HepG2 (cell line): ENCODE measurements around the gene RIMBP3C. TPM values are rescaled to one million over a fixed set of nuclear protein-coding genes. Genes with fewer than 3 reads are reported as not detected.
A peak's percentile ranks its signal among the peaks of the same experiment; 100 is the strongest.

ENCODE experiments used
- ATAC-seq: fragments of 200-7000 bp; cut with Tn5 transposase; 3 replicates; pipeline ENCODE4 v1.9.1; 2020; ENCODE audit warnings: mild to moderate bottlenecking, moderate library complexity
- BruUV-seq: library from RNA; stranded (reverse); fragments of 400-500 nt; replicated peaks from 2 replicates; lab custom pipeline; 2021; lab: Mats Ljungman, UMichigan
- CTCF ChIA-PET: fragments of 300-600 bp; formaldehyde crosslinking; extraction: SDS; loops from one replicate; lab custom pipeline; 2021; ENCODE audit warnings: low total read pairs, inconsistent platforms, low intra/inter-chr PET ratio; lab: Yijun Ruan, JAX
- POLR2A ChIA-PET: fragments of 350-600 bp; sonication (Branson Sonifier 250); formaldehyde crosslinking; loops from one replicate; lab custom pipeline; 2020; ENCODE audit warnings: antibody characterized with exemption, inconsistent platforms; lab: Yijun Ruan, JAX
- DNase-seq: peaks from one replicate; pipeline ENCODE4 v3.0.0-alpha.2; 2015; ENCODE audit warnings: low spot score
- FAIRE-seq: peaks from 3 replicates; lab custom pipeline; 2011; peaks lifted over from hg19 to GRCh38; lab: Jason Lieb, UNC
- H2AFZ ChIP-seq: one replicate; pipeline ENCODE4 v1.6.1; 2011; ENCODE audit warnings: low read length, inconsistent platforms
- H3K27ac ChIP-seq: fragments of 300-600 bp; 3 replicates; pipeline ENCODE4 v1.8.0; 2011; ENCODE audit warnings: mixed run types, mild to moderate bottlenecking, mixed read lengths, low read length, inconsistent platforms; ENCODE audit not compliant: insufficient read depth; ENCODE audit errors: extremely low read length
- H3K27me3 ChIP-seq, 2 experiments: fragments of 200-600 bp in 1 of 2; 2 replicates in 1 of 2; 3 replicates in 1 of 2; pipeline versions ENCODE4 v1.6.0 to v1.8.0; 2011; ENCODE audit warnings: low read length in 2 of 2, mild to moderate bottlenecking in 2 of 2, moderate library complexity in 2 of 2, inconsistent platforms in 1 of 2; ENCODE audit not compliant: insufficient read depth in 2 of 2, control insufficient read depth in 1 of 2
- H3K36me3 ChIP-seq, 2 experiments: fragments of 200-600 bp in 1 of 2; replicated peaks in 1 of 2; 2 replicates in 1 of 2; 3 replicates in 1 of 2; pipeline versions ENCODE4 v1.5.1 to v1.8.0; 2011; ENCODE audit warnings: low read length in 2 of 2, inconsistent platforms in 1 of 2; ENCODE audit not compliant: insufficient read depth in 2 of 2, control insufficient read depth in 1 of 2
- H3K4me1 ChIP-seq: 2 replicates; pipeline ENCODE4 v1.5.1; 2012; ENCODE audit warnings: low read length, inconsistent platforms; ENCODE audit not compliant: insufficient read depth
- H3K4me2 ChIP-seq: 2 replicates; pipeline ENCODE4 v1.6.0; 2011; ENCODE audit warnings: low read depth, low read length, inconsistent platforms
- H3K4me3 ChIP-seq, 3 experiments: fragments of 200-600 bp in 1 of 3; sonication (generic), shearing (Covaris generic) in 1 of 3; replicated peaks in 1 of 3; 2 replicates each; pipeline ENCODE4 v1.5.1; 2011 to 2016; ENCODE audit warnings: low read length in 3 of 3, inconsistent platforms in 2 of 3, low read depth in 2 of 3, mild to moderate bottlenecking in 2 of 3, control low read depth in 1 of 3, mixed read lengths in 1 of 3; ENCODE audit not compliant: insufficient read depth in 1 of 3
- H3K79me2 ChIP-seq: one replicate; pipeline ENCODE4 v1.6.1; 2011; ENCODE audit warnings: low read length, inconsistent platforms; ENCODE audit not compliant: insufficient read depth
- H3K9ac ChIP-seq: 2 replicates; pipeline ENCODE4 v1.6.0; 2011; ENCODE audit warnings: mild to moderate bottlenecking, low read depth, low read length, inconsistent platforms; ENCODE audit not compliant: insufficient read depth
- H3K9me3 ChIP-seq: 2 replicates; pipeline ENCODE4 v1.5.1; 2012; ENCODE audit warnings: mild to moderate bottlenecking, low read length
- H4K20me1 ChIP-seq: 2 replicates; pipeline ENCODE4 v1.6.0; 2011; ENCODE audit warnings: inconsistent platforms, mild to moderate bottlenecking, low read length, moderate library complexity; ENCODE audit not compliant: insufficient read depth
- BORCS8-MEF2B ChIP-seq: sonication (generic); formaldehyde crosslinking; IDR thresholded peaks from 2 replicates; pipeline ENCODE4 v1.8.0; 2022; ENCODE audit warnings: mild to moderate bottlenecking, missing genetic modification reagents
- HOXA7 ChIP-seq: sonication (generic); formaldehyde crosslinking; IDR thresholded peaks from 2 replicates; pipeline ENCODE4 v1.8.1; 2022; ENCODE audit warnings: mild to moderate bottlenecking, missing genetic modification reagents, moderate library complexity
- JUN ChIP-seq: sonication (generic); formaldehyde crosslinking; IDR thresholded peaks from 2 replicates; pipeline ENCODE4 v1.4.0; 2020; ENCODE audit warnings: mild to moderate bottlenecking, missing genetic modification reagents
- SMC3 ChIP-seq: IDR thresholded peaks from 2 replicates; pipeline ENCODE4 v1.6.1; 2011; ENCODE audit warnings: low read length, improper control_type of control experiment
- XRCC5 ChIP-seq: fragments of 200-400 bp; formaldehyde crosslinking; optimal IDR thresholded peaks from 2 replicates; pipeline ENCODE3; 2017; ENCODE audit warnings: mild to moderate bottlenecking, low read length
- ZBTB21 ChIP-seq: sonication (generic); formaldehyde crosslinking; IDR thresholded peaks from 2 replicates; pipeline ENCODE4 v1.4.0; 2020; ENCODE audit warnings: missing genetic modification reagents
- ZNF225 ChIP-seq: sonication (generic); formaldehyde crosslinking; IDR thresholded peaks from 2 replicates; pipeline ENCODE4 v1.4.0; 2020; ENCODE audit warnings: mild to moderate bottlenecking, missing genetic modification reagents
- ZNF335 ChIP-seq: sonication (generic); formaldehyde crosslinking; IDR thresholded peaks from 2 replicates; pipeline ENCODE4 v1.4.0; 2020; ENCODE audit warnings: missing genetic modification reagents
- ZNF616 ChIP-seq: sonication (generic); formaldehyde crosslinking; IDR thresholded peaks from 2 replicates; pipeline ENCODE4 v1.5.0; 2020; ENCODE audit warnings: low read depth, mild to moderate bottlenecking, missing genetic modification reagents
- WGBS: methylation state at CpG from one replicate; pipeline ENCODE4 v1.1.6; 2017; ENCODE audit warnings: low lambda C conversion rate; 5-methylcytosine and 5-hydroxymethylcytosine counted together
- in situ Hi-C: cut with HindIII; loops from 2 replicates; pipeline ENCODE4 v1.10.0; 2017; ENCODE audit warnings: low pct_unique_long_range_greater_than_20kb; ENCODE audit not compliant: extremely low pct_ligation_motif_present
- intact Hi-C: fragments of 100-400 bp; cut with micrococcal nuclease; formaldehyde crosslinking; loops from one replicate; pipeline ENCODE4 v1.10.0; 2022; ENCODE audit not compliant: unreplicated experiment
- polyA plus RNA-seq, 8 experiments: library from polyadenylated mRNA; depleted of rRNA in 3 of 8; stranded (reverse) in 7 of 8; unstranded in 1 of 8; fragments of >200 nt; fragmentation: Illumina TruSeq in 4 of 8; extraction: Trizol in 4 of 8; gene quantifications; 2 replicates each; pipeline versions ENCODE4 v1.2.1 to v1.2.3, GENCODE V29; 2011 to 2016; ENCODE audit warnings: low read depth in 4 of 8, missing spikeins in 1 of 8, mixed read lengths in 1 of 8; ENCODE audit not compliant: insufficient read depth in 1 of 8
- total RNA-seq, 5 experiments: library from RNA; depleted of rRNA; stranded (reverse); fragments of >200 nt; fragmentation: Illumina TruSeq; extraction: Trizol; gene quantifications; 2 replicates each; pipeline ENCODE4 v1.2.3, GENCODE V29; 2016; ENCODE audit warnings: low read depth in 1 of 5
- TF ChIP-seq, protein P1 (sequence below): sonication (generic); formaldehyde crosslinking; IDR thresholded peaks from 2 replicates; pipeline ENCODE4 v1.5.0; 2020; ENCODE audit warnings: missing genetic modification reagents, mild to moderate bottlenecking, borderline replicate concordance
- TF ChIP-seq, protein P2 (sequence below): sonication (generic); formaldehyde crosslinking; IDR thresholded peaks from 2 replicates; pipeline ENCODE4 v1.5.0; 2020; ENCODE audit warnings: mild to moderate bottlenecking, missing genetic modification reagents
- TF ChIP-seq, protein P3 (sequence below): sonication (generic); formaldehyde crosslinking; IDR thresholded peaks from 2 replicates; pipeline ENCODE4 v1.8.0; 2022; ENCODE audit warnings: mild to moderate bottlenecking, missing genetic modification reagents, moderate library complexity
- TF ChIP-seq, protein P4 (sequence below): sonication (generic); IDR thresholded peaks from 2 replicates; pipeline ENCODE4 v1.6.1; 2016; ENCODE audit warnings: low read depth, borderline replicate concordance
- TF ChIP-seq, protein P5 (sequence below): sonication (generic); formaldehyde crosslinking; IDR thresholded peaks from 2 replicates; pipeline ENCODE4 v1.9.0; 2021; ENCODE audit warnings: missing genetic modification reagents, mild to moderate bottlenecking, borderline replicate concordance

The RIMBP3C gene
- total and polyA plus RNA-seq, 2 of the 13 experiments (the other 11 are each of a cell fraction or from before 2014, with no cell fraction given): 0.15 TPM; not detected in 1

DNA sequence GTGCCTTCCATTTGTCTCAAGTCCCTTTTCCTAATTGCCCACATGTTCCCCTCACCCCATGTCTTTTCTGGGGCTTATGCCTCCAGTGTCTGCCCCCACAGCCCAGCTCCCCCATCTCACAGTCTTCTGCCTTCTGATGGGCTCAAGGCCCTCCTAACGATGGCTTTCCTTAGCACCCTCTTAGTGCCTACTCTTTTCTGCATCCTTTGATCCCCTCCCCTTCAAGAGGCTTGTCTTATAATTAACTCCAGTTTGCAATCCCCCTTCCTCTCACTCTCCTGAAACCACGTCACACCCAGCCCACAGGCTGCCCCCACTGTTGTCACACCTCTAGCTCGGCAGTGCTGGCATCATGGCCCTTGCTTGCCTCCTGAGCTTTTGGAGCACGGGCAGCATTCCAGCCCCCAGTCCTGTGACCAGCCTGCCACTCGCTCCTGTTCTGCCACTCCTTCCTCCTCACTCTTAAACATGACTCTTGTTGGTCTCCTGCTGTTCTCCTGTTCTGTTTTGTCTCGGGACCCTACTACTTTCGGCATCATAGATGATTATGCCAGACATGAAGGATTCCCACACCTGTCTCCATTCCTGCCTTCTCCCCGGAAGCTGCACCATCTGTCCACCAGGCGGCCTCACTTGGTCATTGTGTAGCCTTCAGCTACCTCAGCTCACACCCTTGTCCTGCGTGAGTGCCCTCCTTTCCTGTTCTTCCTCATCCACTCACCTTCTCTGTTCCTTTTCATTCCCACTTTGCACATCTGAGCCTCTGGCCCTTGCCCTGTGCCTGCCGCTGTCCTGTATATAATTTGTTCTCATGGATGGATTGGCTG lies 42.4 kb upstream of the RIMBP3C start:
- Histone ChIP-seq H3K4me1 (no peaks in the 10 kb centered on the region), H3K9me3 (no peaks in the 10 kb centered on the region), H3K36me3 (peaks cover 20 to 73% of the 10 kb centered on the region in 2 experiments; a peak in 4 of 5 replicates), H3K79me2 (peaks cover 89% of the 10 kb centered on the region), H3K4me3 (no peak overlapping the region), H2AFZ (no peak overlapping the region), H3K27me3 (no peaks in the 10 kb centered on the region), H3K4me2 (no peak overlapping the region), H3K9ac (no peak overlapping the region), H4K20me1 (peaks cover 55% of the 10 kb centered on the region), H3K27ac (no peak overlapping the region)
- CTCF ChIA-PET: interaction anchor here (0.6 to 1.6 kb wide), 2 partner anchors 48 to 53 kb away, joined by 3 to 7 read pairs; partner anchors contain the start of gene SDF2L1
- intact Hi-C loops (loop anchor here (5.0 kb wide), 1 partner anchor 49 kb away; the partner anchor contains the start of gene SDF2L1), in situ Hi-C loops (no loop called here)
- 87% methylated on average over 11 of the region's 11 CpGs for WGBS
- DNase-seq (peak; percentile 35), FAIRE-seq (peak; percentile 30), ATAC-seq (peak; percentile 91)
- BruUV-seq: no TSS peak
- POLR2A ChIA-PET: no interaction called here
- TF ChIP-seq, protein P1, sequence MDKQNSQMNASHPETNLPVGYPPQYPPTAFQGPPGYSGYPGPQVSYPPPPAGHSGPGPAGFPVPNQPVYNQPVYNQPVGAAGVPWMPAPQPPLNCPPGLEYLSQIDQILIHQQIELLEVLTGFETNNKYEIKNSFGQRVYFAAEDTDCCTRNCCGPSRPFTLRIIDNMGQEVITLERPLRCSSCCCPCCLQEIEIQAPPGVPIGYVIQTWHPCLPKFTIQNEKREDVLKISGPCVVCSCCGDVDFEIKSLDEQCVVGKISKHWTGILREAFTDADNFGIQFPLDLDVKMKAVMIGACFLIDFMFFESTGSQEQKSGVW: no peak
- TF ChIP-seq, protein P2, sequence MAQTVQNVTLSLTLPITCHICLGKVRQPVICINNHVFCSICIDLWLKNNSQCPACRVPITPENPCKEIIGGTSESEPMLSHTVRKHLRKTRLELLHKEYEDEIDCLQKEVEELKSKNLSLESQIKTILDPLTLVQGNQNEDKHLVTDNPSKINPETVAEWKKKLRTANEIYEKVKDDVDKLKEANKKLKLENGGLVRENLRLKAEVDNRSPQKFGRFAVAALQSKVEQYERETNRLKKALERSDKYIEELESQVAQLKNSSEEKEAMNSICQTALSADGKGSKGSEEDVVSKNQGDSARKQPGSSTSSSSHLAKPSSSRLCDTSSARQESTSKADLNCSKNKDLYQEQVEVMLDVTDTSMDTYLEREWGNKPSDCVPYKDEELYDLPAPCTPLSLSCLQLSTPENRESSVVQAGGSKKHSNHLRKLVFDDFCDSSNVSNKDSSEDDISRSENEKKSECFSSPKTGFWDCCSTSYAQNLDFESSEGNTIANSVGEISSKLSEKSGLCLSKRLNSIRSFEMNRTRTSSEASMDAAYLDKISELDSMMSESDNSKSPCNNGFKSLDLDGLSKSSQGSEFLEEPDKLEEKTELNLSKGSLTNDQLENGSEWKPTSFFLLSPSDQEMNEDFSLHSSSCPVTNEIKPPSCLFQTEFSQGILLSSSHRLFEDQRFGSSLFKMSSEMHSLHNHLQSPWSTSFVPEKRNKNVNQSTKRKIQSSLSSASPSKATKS (CRISPR knock-in tag): no peak
- no peak for TF ChIP-seq ZBTB21 (CRISPR knock-in tag)
- TF ChIP-seq ZNF616 (CRISPR knock-in tag): no peak
- no peak for TF ChIP-seq ZNF335 (CRISPR knock-in tag)
- TF ChIP-seq HOXA7 (CRISPR knock-in tag): no peak
- no peak for TF ChIP-seq BORCS8-MEF2B (CRISPR knock-in tag)
- peak; percentile 57; the same call in 1 of the 2 replicates for TF ChIP-seq SMC3
- TF ChIP-seq, protein P3, sequence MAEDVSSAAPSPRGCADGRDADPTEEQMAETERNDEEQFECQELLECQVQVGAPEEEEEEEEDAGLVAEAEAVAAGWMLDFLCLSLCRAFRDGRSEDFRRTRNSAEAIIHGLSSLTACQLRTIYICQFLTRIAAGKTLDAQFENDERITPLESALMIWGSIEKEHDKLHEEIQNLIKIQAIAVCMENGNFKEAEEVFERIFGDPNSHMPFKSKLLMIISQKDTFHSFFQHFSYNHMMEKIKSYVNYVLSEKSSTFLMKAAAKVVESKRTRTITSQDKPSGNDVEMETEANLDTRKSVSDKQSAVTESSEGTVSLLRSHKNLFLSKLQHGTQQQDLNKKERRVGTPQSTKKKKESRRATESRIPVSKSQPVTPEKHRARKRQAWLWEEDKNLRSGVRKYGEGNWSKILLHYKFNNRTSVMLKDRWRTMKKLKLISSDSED: no peak
- TF ChIP-seq JUN (CRISPR knock-in tag): no peak
- peak; percentile 42 for TF ChIP-seq XRCC5
- TF ChIP-seq, protein P4, sequence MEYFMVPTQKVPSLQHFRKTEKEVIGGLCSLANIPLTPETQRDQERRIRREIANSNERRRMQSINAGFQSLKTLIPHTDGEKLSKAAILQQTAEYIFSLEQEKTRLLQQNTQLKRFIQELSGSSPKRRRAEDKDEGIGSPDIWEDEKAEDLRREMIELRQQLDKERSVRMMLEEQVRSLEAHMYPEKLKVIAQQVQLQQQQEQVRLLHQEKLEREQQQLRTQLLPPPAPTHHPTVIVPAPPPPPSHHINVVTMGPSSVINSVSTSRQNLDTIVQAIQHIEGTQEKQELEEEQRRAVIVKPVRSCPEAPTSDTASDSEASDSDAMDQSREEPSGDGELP: no peak
- no peak for TF ChIP-seq ZNF225 (CRISPR knock-in tag)
- TF ChIP-seq, protein P5, sequence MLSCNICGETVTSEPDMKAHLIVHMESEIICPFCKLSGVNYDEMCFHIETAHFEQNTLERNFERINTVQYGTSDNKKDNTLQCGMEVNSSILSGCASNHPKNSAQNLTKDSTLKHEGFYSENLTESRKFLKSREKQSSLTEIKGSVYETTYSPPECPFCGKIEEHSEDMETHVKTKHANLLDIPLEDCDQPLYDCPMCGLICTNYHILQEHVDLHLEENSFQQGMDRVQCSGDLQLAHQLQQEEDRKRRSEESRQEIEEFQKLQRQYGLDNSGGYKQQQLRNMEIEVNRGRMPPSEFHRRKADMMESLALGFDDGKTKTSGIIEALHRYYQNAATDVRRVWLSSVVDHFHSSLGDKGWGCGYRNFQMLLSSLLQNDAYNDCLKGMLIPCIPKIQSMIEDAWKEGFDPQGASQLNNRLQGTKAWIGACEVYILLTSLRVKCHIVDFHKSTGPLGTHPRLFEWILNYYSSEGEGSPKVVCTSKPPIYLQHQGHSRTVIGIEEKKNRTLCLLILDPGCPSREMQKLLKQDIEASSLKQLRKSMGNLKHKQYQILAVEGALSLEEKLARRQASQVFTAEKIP (CRISPR knock-in tag): no peak
